HuH-7.5 (cell line): Measurements from ENCODE around the gene ADCY7.

Experiments
- DNase-seq: peaks from one replicate; pipeline ENCODE4 v3.0.0; 2011; ENCODE audit warnings: low spot score

The ADCY7 gene

GRCh38 chr16:50298591-50299507 lies 32.5 kb downstream of the ADCY7 start:
- DNase-seq, result no peak

DNA sequence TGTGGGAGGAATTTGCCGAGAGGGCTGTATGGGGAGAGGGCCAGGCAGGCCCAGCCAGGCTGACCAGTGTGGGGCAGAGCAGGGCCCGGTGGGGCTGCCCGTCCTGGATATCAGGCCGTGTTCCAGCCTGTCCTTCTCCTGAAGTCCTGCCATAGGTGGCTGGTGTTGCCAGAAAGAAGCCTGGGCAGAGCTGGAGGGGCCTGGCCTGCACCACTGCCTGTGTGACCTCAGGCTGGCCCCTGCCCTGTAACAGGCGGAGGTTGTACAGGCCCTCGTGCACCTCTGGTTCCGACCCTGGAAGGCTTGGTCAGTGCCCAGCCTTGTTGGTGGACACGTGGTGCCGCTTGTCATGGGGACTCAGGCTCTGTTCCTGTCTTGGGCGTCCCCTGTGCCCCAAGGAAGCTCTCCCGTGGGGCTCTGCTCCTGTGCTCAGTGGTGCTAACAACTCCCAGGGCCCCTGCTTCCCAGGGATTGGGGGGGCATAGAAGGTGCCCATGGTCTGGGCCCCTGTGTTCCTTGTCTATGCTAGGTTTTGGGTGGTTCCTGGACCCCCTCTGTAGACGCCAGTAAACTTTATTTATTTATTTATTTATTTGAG lies 33.3 kb downstream of the ADCY7 start:
- no peak for DNase-seq

DNA sequence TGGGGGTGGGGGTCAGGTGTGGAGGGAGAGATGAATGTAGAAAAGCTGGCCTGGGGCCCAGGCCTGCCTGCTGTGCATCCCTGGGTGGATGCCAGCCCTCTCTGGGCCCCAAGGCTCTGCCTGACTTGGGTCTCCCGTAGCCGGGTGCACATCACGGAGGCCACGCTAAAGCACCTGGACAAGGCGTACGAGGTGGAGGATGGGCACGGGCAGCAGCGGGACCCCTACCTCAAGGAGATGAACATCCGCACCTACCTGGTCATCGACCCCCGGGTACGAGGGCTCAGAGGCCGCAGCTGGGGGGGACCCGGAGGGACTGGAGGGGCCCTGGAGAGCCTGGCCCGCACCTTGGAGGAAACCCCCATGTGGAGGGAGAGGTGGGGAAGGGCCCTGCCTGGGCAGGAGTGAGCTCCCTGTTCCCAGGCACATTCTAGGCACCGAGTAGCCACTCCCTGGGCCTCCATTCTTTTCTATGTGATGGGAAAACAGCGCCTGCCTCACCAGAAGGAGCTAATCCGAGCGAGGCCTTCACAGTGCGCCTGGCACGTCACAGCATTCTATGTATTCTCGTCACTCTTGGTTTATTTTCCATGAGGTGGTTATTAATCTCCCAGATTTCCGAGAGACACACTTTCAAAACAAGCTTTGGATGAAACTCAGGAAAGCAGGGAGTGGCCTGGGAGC lies 34.7 kb downstream of the ADCY7 start:
- DNase-seq, result peak; percentile 7

- peak; percentile 15 for DNase-seq
Measured at GRCh38 chr16:50301626-50302471, 35.5 kb downstream of the ADCY7 start.

DNA sequence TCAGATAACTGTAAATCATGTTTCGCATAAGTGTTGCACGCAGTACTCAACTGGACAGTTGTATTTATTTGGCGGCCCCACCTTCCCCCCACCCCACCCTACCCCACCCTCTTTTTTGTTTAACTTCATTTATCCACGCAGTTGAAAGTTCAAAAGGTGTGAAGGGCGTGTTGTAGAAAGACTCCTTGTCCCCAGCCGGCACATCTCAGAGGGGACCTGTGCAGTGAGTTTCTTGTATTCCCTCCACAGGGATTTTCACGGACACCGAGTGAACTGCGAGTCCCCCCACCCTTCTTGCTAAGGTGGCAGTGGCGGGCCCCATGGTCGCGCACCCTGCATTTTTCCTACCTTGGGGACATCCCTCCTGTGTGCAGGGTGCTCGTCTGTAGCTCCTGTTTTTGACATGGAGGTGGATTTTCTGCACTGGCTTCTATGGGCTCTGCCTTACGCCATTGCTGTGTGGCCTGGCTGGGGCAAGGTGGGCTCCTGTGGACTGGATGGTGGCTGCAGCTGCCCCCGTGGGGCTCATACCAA lies 36.2 kb downstream of the ADCY7 start:
- peak; percentile 9 for DNase-seq

DNA sequence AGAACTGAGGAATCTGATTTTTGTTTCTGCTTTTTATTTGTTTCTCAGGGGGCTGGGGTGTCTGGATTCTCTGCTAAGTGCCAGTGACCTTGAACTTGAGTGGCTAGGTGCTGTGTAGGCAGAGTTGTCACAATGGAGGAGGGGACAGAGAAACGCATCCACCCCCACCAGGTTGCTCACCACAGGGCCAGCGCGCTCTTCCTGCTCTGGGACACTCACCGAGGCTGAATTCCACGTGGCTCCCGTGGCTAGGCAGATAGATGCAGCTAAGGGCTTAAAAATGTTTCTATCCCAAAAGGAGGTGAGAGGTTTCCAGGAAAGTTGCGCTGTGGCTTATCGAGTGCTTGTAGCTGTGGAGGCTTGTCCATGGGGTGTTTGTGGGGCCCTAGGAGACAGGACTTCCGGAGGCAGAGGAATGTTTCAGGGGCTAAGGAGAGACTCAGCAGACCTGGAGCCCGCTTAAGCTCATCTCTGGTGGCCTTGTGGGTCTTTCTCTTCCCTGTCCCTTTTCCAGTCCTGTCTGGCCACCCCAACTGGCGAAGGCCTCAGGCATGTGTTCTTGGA lies 36.8 kb downstream of the ADCY7 start:
- peak; percentile 9 for DNase-seq

DNA sequence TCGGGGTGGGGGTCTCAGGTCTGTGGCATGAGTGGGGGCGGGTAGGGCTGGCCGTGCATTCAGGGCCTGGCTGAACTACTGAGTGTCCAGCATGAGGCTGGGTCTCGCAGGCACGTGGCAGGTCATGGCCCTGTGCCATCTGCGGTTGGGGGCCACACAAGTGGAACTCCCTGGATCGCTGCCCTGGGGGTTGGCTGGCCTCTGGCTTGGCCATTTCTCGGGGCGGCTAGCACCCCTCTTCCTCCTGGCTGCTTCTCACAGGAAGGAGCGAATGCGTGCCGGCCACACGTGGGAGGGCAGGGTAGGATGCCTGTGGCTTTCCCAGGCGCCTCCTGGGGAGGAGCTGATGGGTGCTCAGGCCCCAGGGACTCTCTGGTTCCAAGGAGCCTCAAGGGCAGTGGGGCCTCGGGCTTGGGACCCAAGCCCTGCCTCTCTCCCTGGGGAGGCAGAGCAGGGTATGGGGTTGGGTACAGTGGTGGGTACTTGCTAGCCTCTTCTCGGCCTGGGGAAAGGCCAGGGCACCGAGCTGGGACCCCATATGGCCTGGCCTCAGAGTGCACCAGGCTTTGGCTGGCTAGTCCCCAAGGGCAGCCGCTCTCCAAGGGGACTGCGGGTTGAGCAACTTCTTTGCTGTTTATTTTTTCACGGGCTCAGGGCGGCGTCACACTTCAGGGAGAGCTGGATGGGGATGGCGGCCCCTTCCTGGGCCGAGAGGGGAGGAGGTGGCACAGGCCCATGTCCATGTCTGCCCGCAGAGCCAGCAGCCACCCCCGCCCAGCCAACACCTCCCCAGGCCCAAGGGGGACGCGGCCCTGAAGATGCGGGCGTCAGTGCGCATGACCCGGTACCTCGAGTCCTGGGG lies 37.5 kb downstream of the ADCY7 start:
- DNase-seq, result peak; percentile 33

DNA sequence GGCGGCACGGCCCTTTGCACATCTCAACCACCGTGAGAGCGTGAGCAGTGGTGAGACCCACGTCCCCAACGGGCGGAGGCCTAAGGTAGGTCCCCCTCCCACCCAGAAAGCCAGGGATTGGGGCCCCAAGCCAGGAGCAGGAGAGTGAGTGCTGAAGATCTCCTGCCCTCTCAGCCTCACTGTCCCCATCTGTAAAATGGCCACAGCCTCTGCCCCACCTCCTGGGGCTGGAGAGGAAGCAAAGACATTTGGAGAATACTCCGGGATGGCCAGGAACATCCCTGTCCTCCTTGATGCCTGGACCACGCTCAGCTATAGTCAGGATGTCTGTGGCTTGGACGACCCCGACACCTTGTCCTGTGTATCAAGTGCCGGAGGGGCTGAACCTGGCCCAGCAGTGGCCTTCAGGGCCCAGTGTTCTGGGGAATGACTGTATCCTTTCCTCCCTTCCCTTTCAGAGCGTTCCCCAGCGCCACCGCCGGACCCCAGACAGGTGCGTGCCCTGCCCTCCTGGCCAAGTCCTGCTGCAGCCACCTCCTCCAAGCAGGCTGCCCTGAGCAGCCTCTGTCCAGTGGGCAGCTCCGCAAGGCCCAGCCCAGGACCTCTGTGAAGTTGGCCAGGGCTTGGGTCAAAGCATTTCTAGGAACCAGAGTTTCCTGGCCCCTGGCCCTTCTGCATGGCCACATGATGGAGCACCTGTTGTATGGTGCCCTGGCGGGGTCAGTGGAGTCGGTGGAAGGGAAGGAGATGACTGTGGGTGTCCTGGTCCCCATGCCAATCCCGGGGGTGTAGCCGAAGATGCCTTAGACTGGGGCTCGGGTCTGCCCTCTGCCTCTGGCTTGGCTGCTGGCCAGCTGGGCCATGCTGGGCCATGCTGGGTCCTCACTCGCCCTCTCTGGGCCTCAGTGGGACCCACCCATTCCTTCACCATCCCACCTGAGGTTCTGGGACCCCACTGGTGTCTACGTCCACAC lies 38.4 kb downstream of the ADCY7 start:
- peak; percentile 5 for DNase-seq

DNA sequence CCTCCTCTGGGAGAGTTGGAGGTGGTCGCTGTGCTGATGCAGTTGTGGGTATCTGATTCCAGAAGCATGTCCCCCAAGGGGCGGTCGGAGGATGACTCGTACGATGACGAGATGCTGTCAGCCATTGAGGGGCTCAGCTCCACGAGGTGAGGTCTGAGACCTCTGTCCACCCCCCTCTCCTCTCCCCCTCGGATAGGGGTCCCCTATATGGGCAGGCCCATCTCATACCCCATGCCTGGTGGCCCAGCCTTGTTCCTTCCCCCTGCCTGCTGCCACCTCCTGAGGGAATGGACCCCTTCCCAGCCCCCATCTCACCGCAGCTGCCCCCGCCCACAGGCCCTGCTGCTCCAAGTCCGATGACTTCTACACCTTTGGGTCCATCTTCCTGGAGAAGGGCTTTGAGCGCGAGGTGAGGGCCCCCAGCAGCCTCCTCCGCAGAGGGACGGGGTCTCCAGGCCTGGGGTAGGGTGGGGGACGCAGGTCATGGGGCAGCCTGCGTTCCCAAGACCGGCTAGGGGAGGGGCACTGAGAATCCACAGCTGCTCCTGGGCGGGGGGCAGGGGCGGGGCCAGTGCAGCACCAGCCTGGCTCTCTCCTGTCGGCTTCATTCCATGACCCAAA lies 39.2 kb downstream of the ADCY7 start:
- DNase-seq, result peak; percentile 2

GRCh38 chr16:50306287-50306686 lies 39.9 kb downstream of the ADCY7 start:
- peak; percentile 0 for DNase-seq

DNA sequence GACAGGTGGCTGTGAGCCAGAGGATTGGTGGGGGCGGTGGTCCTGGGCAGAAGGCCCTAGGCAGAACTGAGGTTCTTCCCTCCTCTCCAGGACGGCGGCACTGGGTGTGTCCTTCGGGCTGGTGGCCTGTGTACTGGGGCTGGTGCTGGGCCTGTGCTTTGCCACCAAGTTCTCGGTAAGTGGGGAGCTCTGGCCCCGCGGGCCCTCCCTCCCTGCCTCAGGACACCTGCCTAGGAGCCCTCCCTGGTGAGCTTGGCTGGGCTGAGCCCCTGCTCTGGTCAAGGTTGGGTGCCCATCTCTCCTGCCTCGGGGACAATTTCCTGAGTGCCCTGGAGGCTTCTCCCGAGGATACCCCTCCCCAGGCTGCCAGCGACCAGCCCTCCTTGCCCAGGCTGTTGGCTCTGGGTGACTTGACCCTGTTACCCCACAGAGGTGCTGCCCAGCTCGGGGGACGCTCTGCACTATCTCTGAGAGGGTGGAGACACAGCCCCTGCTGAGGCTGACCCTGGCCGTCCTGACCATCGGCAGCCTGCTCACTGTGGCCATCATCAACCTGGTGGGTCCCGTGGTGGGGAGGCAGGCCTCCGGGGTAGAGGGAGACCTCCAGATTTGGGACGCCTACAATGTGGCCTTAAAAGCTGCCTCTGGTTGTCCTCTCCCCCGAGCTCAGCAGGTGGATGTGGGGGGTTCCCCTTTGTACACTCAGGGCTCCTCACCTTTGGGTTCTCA lies 42.0 kb downstream of the ADCY7 start:
- DNase-seq, result no peak

GRCh38 chr16:50309156-50309526 lies 42.8 kb downstream of the ADCY7 start:
- DNase-seq, result peak; percentile 2

- DNase-seq, result peak; percentile 5
Measured at GRCh38 chr16:50309527-50310307, 43.4 kb downstream of the ADCY7 start.

- DNase-seq, result no peak
Measured at GRCh38 chr16:50310308-50311133, 44.2 kb downstream of the ADCY7 start.

DNA sequence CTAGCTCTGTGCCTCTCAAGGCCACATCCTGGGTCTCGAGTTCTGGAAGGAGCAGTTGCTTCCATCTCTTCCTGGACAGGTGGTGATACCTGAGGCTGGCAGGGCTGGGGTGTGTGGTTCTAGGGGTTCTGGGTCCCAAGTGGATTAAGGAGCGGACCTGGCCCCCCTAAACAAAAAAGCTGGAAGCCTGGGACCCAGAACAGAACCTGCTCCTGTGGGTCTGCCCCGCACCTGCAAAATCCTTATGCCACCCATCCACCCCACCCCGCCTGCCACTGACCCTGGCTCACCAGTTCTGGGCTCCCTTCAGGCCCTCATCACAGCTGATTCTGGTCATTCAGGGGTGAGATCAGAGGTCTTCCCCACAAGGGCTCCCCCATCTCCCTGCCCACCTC lies 44.8 kb downstream of the ADCY7 start:
- DNase-seq, result no peak

DNA sequence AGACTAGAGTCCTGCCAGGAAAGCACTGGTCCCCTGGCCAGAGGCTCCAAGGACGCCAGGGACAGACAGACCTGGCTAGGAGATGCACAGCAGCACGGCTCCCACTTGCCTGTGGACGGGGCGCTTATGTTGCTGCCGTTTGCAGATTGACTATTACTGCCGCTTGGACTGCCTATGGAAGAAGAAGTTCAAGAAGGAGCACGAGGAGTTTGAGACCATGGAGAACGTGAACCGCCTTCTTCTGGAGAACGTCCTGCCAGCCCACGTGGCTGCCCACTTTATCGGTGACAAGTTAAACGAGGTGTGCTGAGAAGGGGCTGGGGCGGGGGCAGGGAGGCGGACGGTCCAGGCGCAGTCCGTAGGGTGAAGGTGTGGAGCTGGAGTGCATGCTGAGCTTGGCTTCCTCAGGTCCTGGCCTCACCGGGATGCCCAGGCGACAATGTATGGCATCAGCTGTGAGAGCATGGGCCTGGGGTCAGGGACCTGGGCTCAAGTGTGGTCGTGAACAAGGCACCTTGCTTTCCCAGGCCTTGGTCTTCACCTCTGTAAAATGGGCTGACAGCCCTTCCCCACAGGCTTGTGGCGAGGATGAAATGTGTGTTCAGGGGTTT lies 45.6 kb downstream of the ADCY7 start:
- DNase-seq, result no peak
